ENCODE measurements around the gene FAM219A. TPM values are rescaled to one million over a fixed set of nuclear protein-coding genes. Genes with fewer than 3 reads are reported as not detected.

The FAM219A gene
- polyA plus RNA-seq, 3 donors from 2014 or later, result 0.25 to 2.6 (median 1.6) TPM

GRCh38 chr9:34396276-34397214 lies 61.8 kb downstream of the FAM219A start:
- no peak overlapping the region for H3K4me3 Mint-ChIP-seq
- DNase-seq, result no peak
- H3K4me1 Mint-ChIP-seq, result no peaks in the 10 kb centered on the region
- H3K9me3 Mint-ChIP-seq, result no peaks in the 10 kb centered on the region
- H3K27ac Mint-ChIP-seq, result no peak overlapping the region
- H3K36me3 Mint-ChIP-seq, result peaks cover 4 to 12% (median 8%) of the 10 kb centered on the region in 3 donors
- peaks cover 1 to 4% (median 4%) of the 10 kb centered on the region in 3 donors for H3K27me3 Mint-ChIP-seq (ENCODE audit: low read depth in 3 of 3)

GRCh38 chr9:34392511-34392910 lies 65.9 kb downstream of the FAM219A start:
- no peak overlapping the region for H3K4me3 Mint-ChIP-seq
- H3K9me3 Mint-ChIP-seq, result no peaks in the 10 kb centered on the region
- no peaks in the 10 kb centered on the region for H3K4me1 Mint-ChIP-seq
- DNase-seq, result no peak
- H3K36me3 Mint-ChIP-seq, result no peaks in the 10 kb centered on the region
- H3K27ac Mint-ChIP-seq, result no peak overlapping the region
- H3K27me3 Mint-ChIP-seq (ENCODE audit: low read depth in 3 of 3), result peaks cover 0 to 10% (median 7%) of the 10 kb centered on the region in 3 donors

GRCh38 chr9:34387239-34387638 lies 71.1 kb downstream of the FAM219A start:
- no peaks in the 10 kb centered on the region for H3K36me3 Mint-ChIP-seq
- H3K9me3 Mint-ChIP-seq, result peaks cover 0 to 2% (median 0%) of the 10 kb centered on the region in 6 donors
- H3K4me3 Mint-ChIP-seq, result no peak overlapping the region
- H3K27me3 Mint-ChIP-seq (ENCODE audit: low read depth in 3 of 3), result peaks cover 0 to 8% (median 7%) of the 10 kb centered on the region in 3 donors
- no peak for DNase-seq
- H3K4me1 Mint-ChIP-seq, result no peaks in the 10 kb centered on the region
- no peak overlapping the region for H3K27ac Mint-ChIP-seq

GRCh38 chr9:34386656-34387055 lies 71.7 kb downstream of the FAM219A start:
- no peak overlapping the region for H3K4me3 Mint-ChIP-seq
- H3K4me1 Mint-ChIP-seq, result peaks cover 0 to 2% of the 10 kb centered on the region in 2 donors
- no peak overlapping the region for H3K27ac Mint-ChIP-seq
- DNase-seq, result no peak
- H3K27me3 Mint-ChIP-seq (ENCODE audit: low read depth in 3 of 3), result peaks cover 0 to 8% (median 7%) of the 10 kb centered on the region in 3 donors
- peaks cover 0 to 2% (median 0%) of the 10 kb centered on the region in 6 donors for H3K9me3 Mint-ChIP-seq
- no peaks in the 10 kb centered on the region for H3K36me3 Mint-ChIP-seq

- Mint-ChIP-seq H3K36me3 (no peaks in the 10 kb centered on the region), H3K4me1 (peaks cover 9 to 11% of the 10 kb centered on the region in 2 donors), H3K4me3 (no peak overlapping the region), H3K27ac (no peak overlapping the region), H3K27me3 (ENCODE audit: low read depth in 3 of 3) (peaks cover 6 to 7% (median 7%) of the 10 kb centered on the region in 3 donors), H3K9me3 (peaks cover 0 to 2% (median 0%) of the 10 kb centered on the region in 6 donors)
- no peak for DNase-seq
These were observed 72.7 kb downstream of the FAM219A start for GRCh38 chr9:34385561-34386230.

- no peak overlapping the region for H3K27ac Mint-ChIP-seq
- no peak for DNase-seq
- peaks cover 7 to 8% (median 7%) of the 10 kb centered on the region in 3 donors for H3K27me3 Mint-ChIP-seq (ENCODE audit: low read depth in 3 of 3)
- H3K4me3 Mint-ChIP-seq, result no peak overlapping the region
- no peaks in the 10 kb centered on the region for H3K36me3 Mint-ChIP-seq
- H3K4me1 Mint-ChIP-seq, result peaks cover 20 to 21% of the 10 kb centered on the region in 2 donors
- H3K9me3 Mint-ChIP-seq, result peaks cover 0 to 2% (median 0%) of the 10 kb centered on the region in 6 donors
These were observed 73.8 kb downstream of the FAM219A start for GRCh38 chr9:34384368-34385165.

- Mint-ChIP-seq H3K9me3 (peaks cover 0 to 2% (median 0%) of the 10 kb centered on the region in 6 donors), H3K27me3 (ENCODE audit: low read depth in 3 of 3) (peaks cover 7 to 10% (median 7%) of the 10 kb centered on the region in 3 donors), H3K36me3 (no peaks in the 10 kb centered on the region), H3K27ac (no peak overlapping the region), H3K4me3 (no peak overlapping the region), H3K4me1 (peaks cover 26% of the 10 kb centered on the region in 2 donors)
- DNase-seq, result no peak
These were observed 74.5 kb downstream of the FAM219A start for GRCh38 chr9:34383904-34384303.

GRCh38 chr9:34382879-34383278 lies 75.5 kb downstream of the FAM219A start:
- H3K4me1 Mint-ChIP-seq, result peaks cover 26 to 31% of the 10 kb centered on the region in 2 donors

GRCh38 chr9:34382054-34382453 lies 76.3 kb downstream of the FAM219A start:
- Mint-ChIP-seq H3K27me3 (ENCODE audit: low read depth in 3 of 3) (peaks cover 7 to 10% (median 9%) of the 10 kb centered on the region in 3 donors), H3K36me3 (no peaks in the 10 kb centered on the region), H3K9me3 (peaks cover 0 to 2% (median 0%) of the 10 kb centered on the region in 6 donors), H3K4me1 (peaks cover 29 to 35% of the 10 kb centered on the region in 2 donors), H3K27ac (peak overlapping the region in 2 of 6 donors; percentile 19 to 62), H3K4me3 (peak overlapping the region in 4 of 5 donors; percentile 85 to 94 (median 87))
- no peak for DNase-seq

More at GRCh38 chr9:34382879-34383278, 75.5 kb downstream of the FAM219A start:
- peak overlapping the region in 2 of 5 donors; percentile 8 to 48 for H3K4me3 Mint-ChIP-seq
- no peaks in the 10 kb centered on the region for H3K36me3 Mint-ChIP-seq
- H3K27me3 Mint-ChIP-seq (ENCODE audit: low read depth in 3 of 3), result peaks cover 7 to 10% (median 9%) of the 10 kb centered on the region in 3 donors
- no peak for DNase-seq
- no peak overlapping the region for H3K27ac Mint-ChIP-seq
- peaks cover 0 to 2% (median 0%) of the 10 kb centered on the region in 6 donors for H3K9me3 Mint-ChIP-seq

GRCh38 chr9:34381323-34381722 lies 77.0 kb downstream of the FAM219A start:
- peaks cover 0 to 2% (median 0%) of the 10 kb centered on the region in 6 donors for H3K9me3 Mint-ChIP-seq
- peaks cover 34 to 40% of the 10 kb centered on the region in 2 donors for H3K4me1 Mint-ChIP-seq
- H3K27me3 Mint-ChIP-seq (ENCODE audit: low read depth in 3 of 3), result peaks cover 7 to 10% (median 9%) of the 10 kb centered on the region in 3 donors
- H3K4me3 Mint-ChIP-seq, result peak overlapping the region; percentile 85 to 94 (median 87)
- H3K27ac Mint-ChIP-seq, result peak overlapping the region in 2 of 6 donors; percentile 43 to 56
- DNase-seq, result peak in 1 of 3 donors; percentile 11
- no peaks in the 10 kb centered on the region for H3K36me3 Mint-ChIP-seq

GRCh38 chr9:34380511-34381315 lies 77.7 kb downstream of the FAM219A start:
- Mint-ChIP-seq H3K36me3 (no peaks in the 10 kb centered on the region), H3K9me3 (peaks cover 0 to 2% (median 0%) of the 10 kb centered on the region in 6 donors), H3K4me1 (peaks cover 40 to 46% of the 10 kb centered on the region in 2 donors), H3K27ac (peak overlapping the region in 5 of 6 donors; percentile 37 to 77 (median 53)), H3K4me3 (peak overlapping the region; percentile 85 to 94 (median 87)), H3K27me3 (ENCODE audit: low read depth in 3 of 3) (peaks cover 9 to 14% (median 11%) of the 10 kb centered on the region in 3 donors)
- DNase-seq, result peak; percentile 72 to 76 (median 75)

- no peaks in the 10 kb centered on the region for H3K36me3 Mint-ChIP-seq
- no peak for DNase-seq
- H3K27me3 Mint-ChIP-seq (ENCODE audit: low read depth in 3 of 3), result peaks cover 9 to 14% (median 11%) of the 10 kb centered on the region in 3 donors
- peak overlapping the region; percentile 85 to 94 (median 87) for H3K4me3 Mint-ChIP-seq
- H3K9me3 Mint-ChIP-seq, result peaks cover 0 to 2% (median 0%) of the 10 kb centered on the region in 6 donors
- H3K4me1 Mint-ChIP-seq, result peaks cover 46 to 52% of the 10 kb centered on the region in 2 donors
- H3K27ac Mint-ChIP-seq, result peak overlapping the region in 4 of 6 donors; percentile 17 to 77 (median 48)
These were observed 78.3 kb downstream of the FAM219A start for GRCh38 chr9:34380034-34380510.
